ENCODE measurements around the gene SH3RF2. TPM values are rescaled to one million over a fixed set of nuclear protein-coding genes. Genes with fewer than 3 reads are reported as not detected.

Gene SH3RF2
- total RNA-seq, 2 donors from 2014 or later, result 56.2 to 179 TPM

- intact Hi-C loops (cut with DNase I), result no loop called here
- DNase-seq (no peak), ATAC-seq (no peak)
Measured at GRCh38 chr5:145971108-145971507, 34.7 kb downstream of the SH3RF2 start.

- ATAC-seq, result no peak
- intact Hi-C loops (cut with DNase I), result no loop called here
- no peak for DNase-seq
Measured at GRCh38 chr5:145971701-145972100, 35.3 kb downstream of the SH3RF2 start.

- ATAC-seq, result peak; percentile 18 to 20
- intact Hi-C loops (cut with DNase I), result no loop called here
- no peak for DNase-seq
Measured at GRCh38 chr5:145975001-145975360, 38.6 kb downstream of the SH3RF2 start.

GRCh38 chr5:145975361-145976066, 39.1 kb downstream of the SH3RF2 start:
- intact Hi-C loops (cut with DNase I), result no loop called here
- DNase-seq, result peak; percentile 28
- ATAC-seq, result peak; percentile 8 to 66

- intact Hi-C loops (cut with DNase I), result no loop called here
- DNase-seq (no peak), ATAC-seq (peak in 1 of 2 donors; percentile 45)
Measured at GRCh38 chr5:145976431-145977155, 40.2 kb downstream of the SH3RF2 start.

GRCh38 chr5:145978171-145978570, 41.8 kb downstream of the SH3RF2 start:
- ATAC-seq, result no peak
- intact Hi-C loops (cut with DNase I), result no loop called here
- DNase-seq, result no peak

- ATAC-seq (peak; percentile 7 to 28), DNase-seq (no peak)
- intact Hi-C loops (cut with DNase I), result no loop called here
Measured at GRCh38 chr5:145978708-145979107, 42.3 kb downstream of the SH3RF2 start.

- DNase-seq, result no peak
- intact Hi-C loops (cut with DNase I), result no loop called here
- peak; percentile 31 to 38 for ATAC-seq
Measured at GRCh38 chr5:145979270-145980223, 43.2 kb downstream of the SH3RF2 start.

GRCh38 chr5:145980259-145980658, 43.9 kb downstream of the SH3RF2 start:
- DNase-seq, result no peak
- intact Hi-C loops (cut with DNase I), result no loop called here
- no peak for ATAC-seq

- ATAC-seq, result no peak
- no peak for DNase-seq
- intact Hi-C loops (cut with DNase I), result no loop called here
Measured at GRCh38 chr5:145980718-145981117, 44.3 kb downstream of the SH3RF2 start.

- ATAC-seq (no peak), DNase-seq (no peak)
- intact Hi-C loops (cut with DNase I), result no loop called here
Measured at GRCh38 chr5:145981589-145982571, 45.5 kb downstream of the SH3RF2 start.

- DNase-seq, result no peak
- ATAC-seq, result peak in 1 of 2 donors; percentile 64
Measured at GRCh38 chr5:145982572-145983318, 46.4 kb downstream of the SH3RF2 start.

GRCh38 chr5:145983446-145983845, 47.1 kb downstream of the SH3RF2 start:
- intact Hi-C loops (cut with DNase I), result no loop called here
- ATAC-seq, result peak; percentile 59 to 67

More at GRCh38 chr5:145982572-145983318, 46.4 kb downstream of the SH3RF2 start:
- intact Hi-C loops (cut with DNase I), result no loop called here

GRCh38 chr5:145984072-145984471, 47.7 kb downstream of the SH3RF2 start:
- ATAC-seq, result no peak
- intact Hi-C loops (cut with DNase I), result no loop called here
- DNase-seq, result no peak

More at GRCh38 chr5:145983446-145983845, 47.1 kb downstream of the SH3RF2 start:
- peak; percentile 27 for DNase-seq

- ATAC-seq (no peak), DNase-seq (no peak)
- intact Hi-C loops (cut with DNase I), result no loop called here
Measured at GRCh38 chr5:145987856-145988255, 51.5 kb downstream of the SH3RF2 start.

- intact Hi-C loops (cut with DNase I), result no loop called here
- DNase-seq (no peak), ATAC-seq (no peak)
Measured at GRCh38 chr5:145988993-145989392, 52.6 kb downstream of the SH3RF2 start.

GRCh38 chr5:145989428-145989827, 53.0 kb downstream of the SH3RF2 start:
- DNase-seq (no peak), ATAC-seq (no peak)
- intact Hi-C loops (cut with DNase I), result no loop called here

- intact Hi-C loops (cut with DNase I), result no loop called here
- ATAC-seq (no peak), DNase-seq (no peak)
Measured at GRCh38 chr5:145990170-145990569, 53.8 kb downstream of the SH3RF2 start.
